GM12878 (cell line): ENCODE measurements around the gene ZNF267. TPM values are rescaled to one million over a fixed set of nuclear protein-coding genes. Genes with fewer than 3 reads are reported as not detected.

Experiments
- CBFB ChIP-seq: IDR thresholded peaks from 2 replicates; pipeline ENCODE4 v1.6.1; 2016; ENCODE audit warnings: antibody characterized with exemption, low read depth
- ESRRA ChIP-seq: IDR thresholded peaks from 2 replicates; pipeline ENCODE4 v1.6.1; 2012; ENCODE audit warnings: mild to moderate bottlenecking, low read length, improper control_type of control experiment
- EZH2 ChIP-seq: IDR thresholded peaks from 2 replicates; pipeline ENCODE4 v1.6.1; 2012; ENCODE audit warnings: low read depth, mild to moderate bottlenecking, control low read depth, inconsistent platforms, low read length, borderline replicate concordance; ENCODE audit not compliant: control insufficient read depth
- MEF2A ChIP-seq: IDR thresholded peaks from 2 replicates; pipeline ENCODE4 v1.6.1; 2011; ENCODE audit warnings: low read depth, mild to moderate bottlenecking, low read length, moderate library complexity; ENCODE audit not compliant: insufficient read depth
- MXI1 ChIP-seq: fragments of 150-350 bp; IDR thresholded peaks from 2 replicates; pipeline ENCODE4 v1.6.1; 2011; ENCODE audit warnings: low read depth, mild to moderate bottlenecking, inconsistent platforms, low read length, improper control_type of control experiment
- NR2C1 ChIP-seq: fragments of 450-650 bp; IDR thresholded peaks from 2 replicates; pipeline ENCODE4 v1.6.1; 2017; ENCODE audit warnings: antibody characterized with exemption, mild to moderate bottlenecking, moderate library complexity
- PAX8 ChIP-seq: fragments of 450-650 bp; IDR thresholded peaks from 2 replicates; pipeline ENCODE4 v1.6.1; 2017; ENCODE audit warnings: mild to moderate bottlenecking, moderate library complexity
- PML ChIP-seq: IDR thresholded peaks from 2 replicates; pipeline ENCODE4 v1.6.1; 2012; ENCODE audit warnings: low read length, inconsistent platforms
- SIN3A ChIP-seq: IDR thresholded peaks from 2 replicates; pipeline ENCODE4 v1.6.1; 2012; ENCODE audit warnings: low read depth, low read length, improper control_type of control experiment
- SPI1 ChIP-seq: IDR thresholded peaks from 2 replicates; pipeline ENCODE4 v1.6.1; 2011; ENCODE audit warnings: low read depth, mild to moderate bottlenecking, low read length, moderate library complexity, borderline replicate concordance; ENCODE audit not compliant: insufficient read depth
- STAT1 ChIP-seq: fragments of 450-650 bp; conservative IDR thresholded peaks from 2 replicates; pipeline ENCODE4 v1.6.1; 2014; ENCODE audit warnings: antibody characterized with exemption, mild to moderate bottlenecking
- TCF12 ChIP-seq: IDR thresholded peaks from 2 replicates; pipeline ENCODE4 v1.6.1; 2011; ENCODE audit warnings: low read depth, mild to moderate bottlenecking, low read length
- YBX1 ChIP-seq: fragments of 450-650 bp; IDR thresholded peaks from 2 replicates; pipeline ENCODE4 v1.6.1; 2016; ENCODE audit warnings: antibody characterized with exemption
- ZSCAN29 ChIP-seq: fragments of 450-650 bp; IDR thresholded peaks from 2 replicates; pipeline ENCODE4 v1.6.1; 2017; ENCODE audit warnings: mild to moderate bottlenecking, moderate library complexity
- polyA plus RNA-seq, 11 experiments: library from polyadenylated mRNA; depleted of rRNA in 4 of 11; unstranded in 6 of 11; stranded (reverse) in 5 of 11; fragments of >200 nt; fragmentation: Nextera tagmentation in 4 of 11; fragmentation: Illumina TruSeq in 1 of 11; extraction: Ambion mirVana in 4 of 11; extraction: Trizol in 1 of 11; gene quantifications; 1 replicate in 1 of 11; 2 replicates in 10 of 11; pipeline versions ENCODE4 v1.2.1 to v1.2.3, GENCODE V29; 2011 to 2016; ENCODE audit warnings: inconsistent platforms in 2 of 11, missing spikeins in 2 of 11, low read depth in 1 of 11
- total RNA-seq, 4 experiments: library from RNA; depleted of rRNA in 3 of 4; stranded (reverse); fragments of >200 nt in 3 of 4; fragmentation: Illumina TruSeq in 1 of 4; extraction: Trizol in 1 of 4; gene quantifications; 2 replicates each; pipeline versions ENCODE4 v1.2.1 to v1.2.3, GENCODE V29; 2013 to 2021
- TF ChIP-seq, protein P1 (sequence below): IDR thresholded peaks from 2 replicates; pipeline ENCODE4 v1.6.1; 2011; ENCODE audit warnings: low read depth, mild to moderate bottlenecking, low read length, moderate library complexity, borderline replicate concordance; ENCODE audit errors: extremely low read depth
- TF ChIP-seq, protein P2 (sequence below): IDR thresholded peaks from 2 replicates; pipeline ENCODE4 v1.6.1; 2012; ENCODE audit warnings: low read depth, low read length, improper control_type of control experiment
- TF ChIP-seq, protein P3 (sequence below): fragments of 450-650 bp; IDR thresholded peaks from 2 replicates; pipeline ENCODE4 v1.6.1; 2017; ENCODE audit warnings: mild to moderate bottlenecking, moderate library complexity
- TF ChIP-seq, protein P4 (sequence below): IDR thresholded peaks from 2 replicates; pipeline ENCODE4 v1.6.1; 2012; ENCODE audit warnings: low read depth, low read length, improper control_type of control experiment
- TF ChIP-seq, protein P5 (sequence below): IDR thresholded peaks from 2 replicates; pipeline ENCODE4 v1.6.1; 2011; ENCODE audit warnings: mild to moderate bottlenecking, low read depth, low read length, moderate library complexity; ENCODE audit not compliant: insufficient replicate concordance
- TF ChIP-seq, protein P6 (sequence below): fragments of 450-650 bp; IDR thresholded peaks from 2 replicates; pipeline ENCODE4 v1.6.1; 2016; ENCODE audit warnings: mild to moderate bottlenecking

The ZNF267 gene
- total and polyA plus RNA-seq, 10 of the 15 experiments (the other 5 are each of a cell fraction or from before 2014, with no cell fraction given), result 16.3 to 54.6 (median 29.6) TPM

DNA sequence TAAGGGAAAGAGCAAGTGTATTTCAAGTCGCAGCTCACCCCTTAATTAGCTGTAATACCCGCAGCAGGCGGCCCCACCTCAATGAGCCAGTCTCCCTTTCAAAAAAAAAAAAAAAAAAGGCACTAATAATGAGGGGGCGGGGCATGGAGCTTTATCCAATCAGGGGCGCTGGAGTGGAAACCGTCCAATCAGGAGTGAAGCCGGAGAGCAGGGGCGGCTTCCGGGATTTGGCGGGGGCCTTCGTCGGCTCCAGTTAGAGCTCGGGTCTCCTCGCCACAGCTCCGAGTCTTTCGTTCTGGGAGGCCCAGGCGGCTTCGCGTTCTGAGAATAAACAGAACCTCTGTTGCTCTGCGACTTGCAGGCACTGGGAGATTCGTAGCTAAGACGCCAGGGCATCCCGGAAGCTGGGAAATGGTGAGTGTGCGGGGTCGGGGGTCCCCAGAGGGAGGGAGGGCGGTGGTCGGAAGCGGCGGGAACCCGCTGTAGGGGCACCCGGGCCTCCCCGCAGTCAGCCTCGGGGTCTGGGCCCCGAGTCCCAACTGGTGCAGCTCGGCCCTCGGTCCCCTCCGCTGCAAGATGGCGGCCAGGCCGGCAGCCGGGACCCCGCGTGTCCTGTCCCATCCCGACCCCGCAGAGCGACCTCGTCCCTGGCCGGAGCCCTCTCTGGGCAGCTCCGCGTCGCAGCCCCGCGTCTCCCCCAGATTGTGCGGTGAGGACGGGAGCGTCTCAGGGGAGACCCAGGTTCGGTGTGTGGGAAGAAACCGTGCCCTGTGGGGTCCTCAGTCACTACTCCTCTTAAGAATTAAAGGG, at the start of gene ZNF267 (continued):
- TF ChIP-seq, protein P1, sequence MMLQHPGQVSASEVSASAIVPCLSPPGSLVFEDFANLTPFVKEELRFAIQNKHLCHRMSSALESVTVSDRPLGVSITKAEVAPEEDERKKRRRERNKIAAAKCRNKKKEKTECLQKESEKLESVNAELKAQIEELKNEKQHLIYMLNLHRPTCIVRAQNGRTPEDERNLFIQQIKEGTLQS, result no peak
- no peak for TF ChIP-seq NR2C1
- TF ChIP-seq TCF12, result no peak
- TF ChIP-seq ESRRA, result no peak
- TF ChIP-seq, protein P2, sequence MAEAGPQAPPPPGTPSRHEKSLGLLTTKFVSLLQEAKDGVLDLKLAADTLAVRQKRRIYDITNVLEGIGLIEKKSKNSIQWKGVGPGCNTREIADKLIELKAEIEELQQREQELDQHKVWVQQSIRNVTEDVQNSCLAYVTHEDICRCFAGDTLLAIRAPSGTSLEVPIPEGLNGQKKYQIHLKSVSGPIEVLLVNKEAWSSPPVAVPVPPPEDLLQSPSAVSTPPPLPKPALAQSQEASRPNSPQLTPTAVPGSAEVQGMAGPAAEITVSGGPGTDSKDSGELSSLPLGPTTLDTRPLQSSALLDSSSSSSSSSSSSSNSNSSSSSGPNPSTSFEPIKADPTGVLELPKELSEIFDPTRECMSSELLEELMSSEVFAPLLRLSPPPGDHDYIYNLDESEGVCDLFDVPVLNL, result 0 out of 2 replicates have a peak, but pooled peaks have one; percentile 38
- 0 out of 2 replicates have a peak, but pooled peaks have one; percentile 19 for TF ChIP-seq ZSCAN29
- no peak for TF ChIP-seq MXI1
- TF ChIP-seq, protein P3, sequence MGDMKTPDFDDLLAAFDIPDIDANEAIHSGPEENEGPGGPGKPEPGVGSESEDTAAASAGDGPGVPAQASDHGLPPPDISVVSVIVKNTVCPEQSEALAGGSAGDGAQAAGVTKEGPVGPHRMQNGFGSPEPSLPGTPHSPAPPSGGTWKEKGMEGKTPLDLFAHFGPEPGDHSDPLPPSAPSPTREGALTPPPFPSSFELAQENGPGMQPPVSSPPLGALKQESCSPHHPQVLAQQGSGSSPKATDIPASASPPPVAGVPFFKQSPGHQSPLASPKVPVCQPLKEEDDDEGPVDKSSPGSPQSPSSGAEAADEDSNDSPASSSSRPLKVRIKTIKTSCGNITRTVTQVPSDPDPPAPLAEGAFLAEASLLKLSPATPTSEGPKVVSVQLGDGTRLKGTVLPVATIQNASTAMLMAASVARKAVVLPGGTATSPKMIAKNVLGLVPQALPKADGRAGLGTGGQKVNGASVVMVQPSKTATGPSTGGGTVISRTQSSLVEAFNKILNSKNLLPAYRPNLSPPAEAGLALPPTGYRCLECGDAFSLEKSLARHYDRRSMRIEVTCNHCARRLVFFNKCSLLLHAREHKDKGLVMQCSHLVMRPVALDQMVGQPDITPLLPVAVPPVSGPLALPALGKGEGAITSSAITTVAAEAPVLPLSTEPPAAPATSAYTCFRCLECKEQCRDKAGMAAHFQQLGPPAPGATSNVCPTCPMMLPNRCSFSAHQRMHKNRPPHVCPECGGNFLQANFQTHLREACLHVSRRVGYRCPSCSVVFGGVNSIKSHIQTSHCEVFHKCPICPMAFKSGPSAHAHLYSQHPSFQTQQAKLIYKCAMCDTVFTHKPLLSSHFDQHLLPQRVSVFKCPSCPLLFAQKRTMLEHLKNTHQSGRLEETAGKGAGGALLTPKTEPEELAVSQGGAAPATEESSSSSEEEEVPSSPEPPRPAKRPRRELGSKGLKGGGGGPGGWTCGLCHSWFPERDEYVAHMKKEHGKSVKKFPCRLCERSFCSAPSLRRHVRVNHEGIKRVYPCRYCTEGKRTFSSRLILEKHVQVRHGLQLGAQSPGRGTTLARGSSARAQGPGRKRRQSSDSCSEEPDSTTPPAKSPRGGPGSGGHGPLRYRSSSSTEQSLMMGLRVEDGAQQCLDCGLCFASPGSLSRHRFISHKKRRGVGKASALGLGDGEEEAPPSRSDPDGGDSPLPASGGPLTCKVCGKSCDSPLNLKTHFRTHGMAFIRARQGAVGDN, result peak; percentile 77; the same call in 1 of the 2 replicates
- TF ChIP-seq EZH2, result no peak
- TF ChIP-seq MEF2A, result no peak
- peak; percentile 79 for TF ChIP-seq PML
- TF ChIP-seq YBX1, result no peak
- no peak for TF ChIP-seq PAX8
- 0 out of 2 replicates have a peak, but pooled peaks have one; percentile 80 for TF ChIP-seq STAT1
- TF ChIP-seq CBFB, result no peak
- no peak for TF ChIP-seq SIN3A
- TF ChIP-seq, protein P4, sequence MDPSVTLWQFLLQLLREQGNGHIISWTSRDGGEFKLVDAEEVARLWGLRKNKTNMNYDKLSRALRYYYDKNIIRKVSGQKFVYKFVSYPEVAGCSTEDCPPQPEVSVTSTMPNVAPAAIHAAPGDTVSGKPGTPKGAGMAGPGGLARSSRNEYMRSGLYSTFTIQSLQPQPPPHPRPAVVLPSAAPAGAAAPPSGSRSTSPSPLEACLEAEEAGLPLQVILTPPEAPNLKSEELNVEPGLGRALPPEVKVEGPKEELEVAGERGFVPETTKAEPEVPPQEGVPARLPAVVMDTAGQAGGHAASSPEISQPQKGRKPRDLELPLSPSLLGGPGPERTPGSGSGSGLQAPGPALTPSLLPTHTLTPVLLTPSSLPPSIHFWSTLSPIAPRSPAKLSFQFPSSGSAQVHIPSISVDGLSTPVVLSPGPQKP, result peak; percentile 21; the same call in 1 of the 2 replicates
- TF ChIP-seq SPI1, result no peak
- TF ChIP-seq, protein P5, sequence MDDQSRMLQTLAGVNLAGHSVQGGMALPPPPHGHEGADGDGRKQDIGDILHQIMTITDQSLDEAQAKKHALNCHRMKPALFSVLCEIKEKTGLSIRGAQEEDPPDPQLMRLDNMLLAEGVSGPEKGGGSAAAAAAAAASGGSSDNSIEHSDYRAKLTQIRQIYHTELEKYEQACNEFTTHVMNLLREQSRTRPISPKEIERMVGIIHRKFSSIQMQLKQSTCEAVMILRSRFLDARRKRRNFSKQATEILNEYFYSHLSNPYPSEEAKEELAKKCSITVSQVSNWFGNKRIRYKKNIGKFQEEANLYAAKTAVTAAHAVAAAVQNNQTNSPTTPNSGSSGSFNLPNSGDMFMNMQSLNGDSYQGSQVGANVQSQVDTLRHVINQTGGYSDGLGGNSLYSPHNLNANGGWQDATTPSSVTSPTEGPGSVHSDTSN, result no peak
- TF ChIP-seq, protein P6, sequence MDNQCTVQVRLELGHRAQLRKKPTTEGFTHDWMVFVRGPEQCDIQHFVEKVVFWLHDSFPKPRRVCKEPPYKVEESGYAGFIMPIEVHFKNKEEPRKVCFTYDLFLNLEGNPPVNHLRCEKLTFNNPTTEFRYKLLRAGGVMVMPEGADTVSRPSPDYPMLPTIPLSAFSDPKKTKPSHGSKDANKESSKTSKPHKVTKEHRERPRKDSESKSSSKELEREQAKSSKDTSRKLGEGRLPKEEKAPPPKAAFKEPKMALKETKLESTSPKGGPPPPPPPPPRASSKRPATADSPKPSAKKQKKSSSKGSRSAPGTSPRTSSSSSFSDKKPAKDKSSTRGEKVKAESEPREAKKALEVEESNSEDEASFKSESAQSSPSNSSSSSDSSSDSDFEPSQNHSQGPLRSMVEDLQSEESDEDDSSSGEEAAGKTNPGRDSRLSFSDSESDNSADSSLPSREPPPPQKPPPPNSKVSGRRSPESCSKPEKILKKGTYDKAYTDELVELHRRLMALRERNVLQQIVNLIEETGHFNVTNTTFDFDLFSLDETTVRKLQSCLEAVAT, result peak; percentile 86
